Measurements from ENCODE around the gene CLEC11A.

- no peak for TF ChIP-seq EZH2 (IDR thresholded peaks at IDR 0.05)
- no peak for TF ChIP-seq FOXP2 (optimal IDR thresholded peaks at IDR 0.05; ENCODE audit: control extremely low read depth, extremely low read length, insufficient read depth)
- no peak for TF ChIP-seq POLR2AphosphoS5 (IDR thresholded peaks at IDR 0.05; ENCODE audit: borderline replicate concordance, low read depth, low read length)
Observed at GRCh38 chr19:50708179-50708879, 14.8 kb upstream of the CLEC11A start.

Measured in SK-N-MC (cell line).